Measurements from ENCODE around the gene AJAP1. TPM values are rescaled to one million over a fixed set of nuclear protein-coding genes. Genes with fewer than 3 reads are reported as not detected.

The AJAP1 gene
- polyA plus RNA-seq, 1 donor from 2014 or later: 7.9 TPM

- H4K20me1 ChIP-seq (ENCODE audit: insufficient read depth): no peaks in the 10 kb centered on the region
- H3K9me2 ChIP-seq (ENCODE audit: insufficient read depth, low read length): no peaks in the 10 kb centered on the region
- H3F3A ChIP-seq (ENCODE audit: insufficient read depth, low read length, poor library complexity, severe bottlenecking): no peaks in the 10 kb centered on the region
- H3K4me2 ChIP-seq (ENCODE audit: low read length): no peak overlapping the region
- H3K9ac ChIP-seq (ENCODE audit: low read length): no peak overlapping the region
- no peak overlapping the region for H3K27ac ChIP-seq (ENCODE audit: low read length)
- no peaks in the 10 kb centered on the region for H3K9me3 ChIP-seq (ENCODE audit: low read length)
- no peak overlapping the region for H3K4me3 ChIP-seq (ENCODE audit: low read length)
- no peaks in the 10 kb centered on the region for H3K27me3 ChIP-seq (ENCODE audit: insufficient read depth, low read depth, low read length)
- TF ChIP-seq POLR2AphosphoS5 (IDR thresholded peaks at IDR 0.05) (no peak), SMC3 (conservative IDR thresholded peaks at IDR 0.05; ENCODE audit: poor library complexity) (no peak), REST (IDR thresholded peaks at IDR 0.05; ENCODE audit: borderline replicate concordance) (no peak), MXI1 (conservative IDR thresholded peaks at IDR 0.05; ENCODE audit: poor library complexity, severe bottlenecking) (no peak), EZH2 (IDR thresholded peaks at IDR 0.05; ENCODE audit: borderline replicate concordance, insufficient read depth, low read length, poor library complexity, severe bottlenecking) (no peak), CTCF (IDR thresholded peaks at IDR 0.05; ENCODE audit: poor library complexity, severe bottlenecking) (no peak), TAF1 (IDR thresholded peaks at IDR 0.05; ENCODE audit: low read depth) (no peak), EP300 (conservative IDR thresholded peaks at IDR 0.05; ENCODE audit: poor library complexity, severe bottlenecking) (no peak), RAD21 (conservative IDR thresholded peaks at IDR 0.05) (no peak)
- no peaks in the 10 kb centered on the region for H3K36me3 ChIP-seq (ENCODE audit: insufficient read depth, low read length)
- H2AFZ ChIP-seq (ENCODE audit: low read depth, low read length): no peak overlapping the region
- no peaks in the 10 kb centered on the region for H3K79me2 ChIP-seq (replicated peaks; ENCODE audit: insufficient read depth, low read length)
Observed at GRCh38 chr1:4716406-4716805, 62.0 kb downstream of the AJAP1 start.

GRCh38 chr1:4718071-4718470 lies 63.7 kb downstream of the AJAP1 start:
- Histone ChIP-seq H3K9me3 (ENCODE audit: low read length) (no peaks in the 10 kb centered on the region), H3K79me2 (replicated peaks; ENCODE audit: insufficient read depth, low read length) (no peaks in the 10 kb centered on the region), H3K36me3 (ENCODE audit: insufficient read depth, low read length) (no peaks in the 10 kb centered on the region), H3K4me2 (ENCODE audit: low read length) (no peak overlapping the region), H3F3A (ENCODE audit: insufficient read depth, low read length, poor library complexity, severe bottlenecking) (no peaks in the 10 kb centered on the region), H3K27me3 (ENCODE audit: insufficient read depth, low read depth, low read length) (no peaks in the 10 kb centered on the region), H2AFZ (ENCODE audit: low read depth, low read length) (no peak overlapping the region), H3K9ac (ENCODE audit: low read length) (no peak overlapping the region), H3K4me3 (ENCODE audit: low read length) (no peak overlapping the region), H4K20me1 (ENCODE audit: insufficient read depth) (no peaks in the 10 kb centered on the region), H3K27ac (ENCODE audit: low read length) (no peak overlapping the region), H3K9me2 (ENCODE audit: insufficient read depth, low read length) (no peaks in the 10 kb centered on the region)
- TF ChIP-seq TAF1 (IDR thresholded peaks at IDR 0.05; ENCODE audit: low read depth): no peak
- no peak for TF ChIP-seq RAD21 (conservative IDR thresholded peaks at IDR 0.05)
- no peak for TF ChIP-seq POLR2AphosphoS5 (IDR thresholded peaks at IDR 0.05)
- no peak for TF ChIP-seq REST (IDR thresholded peaks at IDR 0.05; ENCODE audit: borderline replicate concordance)
- no peak for TF ChIP-seq SMC3 (conservative IDR thresholded peaks at IDR 0.05; ENCODE audit: poor library complexity)
- TF ChIP-seq CTCF (IDR thresholded peaks at IDR 0.05; ENCODE audit: poor library complexity, severe bottlenecking): no peak
- no peak for TF ChIP-seq MXI1 (conservative IDR thresholded peaks at IDR 0.05; ENCODE audit: poor library complexity, severe bottlenecking)
- TF ChIP-seq EZH2 (IDR thresholded peaks at IDR 0.05; ENCODE audit: borderline replicate concordance, insufficient read depth, low read length, poor library complexity, severe bottlenecking): no peak
- no peak for TF ChIP-seq EP300 (conservative IDR thresholded peaks at IDR 0.05; ENCODE audit: poor library complexity, severe bottlenecking)

Data from neural cell (in vitro differentiated cells).